Activated CD4-positive, alpha-beta T cell treated with anti-CD3 and anti-CD28 coated beads, Interleukin-2, amount 50 U/mL, for 16 hours (primary cell): ENCODE data around the gene CTNNA2.

Source experiments
- DNase-seq: peaks from one replicate; pipeline ENCODE4 v3.0.0-alpha.2; 2020

Gene CTNNA2

DNA sequence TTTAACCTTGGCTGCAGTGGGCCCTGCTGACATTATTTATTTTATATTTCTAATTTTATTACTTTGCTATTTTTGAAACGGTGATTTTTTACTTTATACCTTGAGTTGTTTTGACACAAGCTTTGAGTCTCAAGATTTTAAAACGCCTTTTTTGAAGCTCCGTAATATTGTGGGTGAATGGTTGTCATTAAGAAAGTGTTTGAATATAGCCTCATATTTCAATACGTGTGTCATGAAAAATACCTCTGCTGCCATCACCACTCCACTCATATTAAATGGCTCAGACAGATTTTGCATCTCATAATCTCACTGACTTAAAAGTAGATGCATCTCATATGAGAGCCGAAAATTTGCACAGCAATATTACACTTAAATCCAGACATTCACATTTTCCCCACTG, 106.6 kb downstream of the CTNNA2 start:
- no peak for DNase-seq

- no peak for DNase-seq
Measured at GRCh38 chr2:79619976-79620375, 107.1 kb downstream of the CTNNA2 start.

- no peak for DNase-seq
Measured at GRCh38 chr2:79620679-79621078, 107.8 kb downstream of the CTNNA2 start.

DNA sequence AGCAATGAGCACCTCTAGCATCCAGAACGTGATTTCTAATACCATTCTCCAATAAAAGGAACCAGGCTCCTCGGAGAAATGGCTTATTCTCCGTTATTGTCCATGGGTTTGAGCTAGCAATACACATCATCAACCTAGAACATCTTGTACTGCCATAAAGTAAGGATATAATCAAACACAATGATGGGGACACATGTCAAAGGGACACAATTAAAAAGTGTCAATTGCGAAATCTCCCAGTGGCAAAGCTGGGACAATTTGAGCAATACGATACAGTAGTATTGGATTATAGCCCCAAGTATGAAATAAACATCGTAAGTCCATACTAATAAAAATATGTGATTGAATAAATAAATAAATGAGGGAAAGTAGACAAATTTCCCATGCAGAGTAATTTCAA, 108.4 kb downstream of the CTNNA2 start:
- DNase-seq: no peak

DNA sequence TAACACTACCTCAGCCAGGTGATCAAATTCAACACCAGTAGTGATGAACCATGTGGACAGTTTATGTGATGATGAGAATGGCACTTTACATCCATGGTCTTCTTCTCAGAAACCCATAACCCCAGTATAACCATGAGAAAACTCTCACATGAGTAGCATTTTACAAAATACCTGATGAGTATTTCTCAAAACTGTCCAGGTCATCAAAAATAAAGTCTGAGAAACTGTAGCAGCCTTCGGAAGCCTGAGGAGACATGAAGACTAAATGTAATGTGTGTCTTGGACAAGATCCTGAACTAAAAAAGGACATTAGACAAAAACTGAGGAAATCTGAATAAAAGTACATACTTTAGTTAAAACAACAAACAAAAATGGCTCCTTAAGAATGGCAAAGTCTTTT, 108.9 kb downstream of the CTNNA2 start:
- DNase-seq: no peak

GRCh38 chr2:79622508-79622907, 109.7 kb downstream of the CTNNA2 start:
- DNase-seq: no peak

DNA sequence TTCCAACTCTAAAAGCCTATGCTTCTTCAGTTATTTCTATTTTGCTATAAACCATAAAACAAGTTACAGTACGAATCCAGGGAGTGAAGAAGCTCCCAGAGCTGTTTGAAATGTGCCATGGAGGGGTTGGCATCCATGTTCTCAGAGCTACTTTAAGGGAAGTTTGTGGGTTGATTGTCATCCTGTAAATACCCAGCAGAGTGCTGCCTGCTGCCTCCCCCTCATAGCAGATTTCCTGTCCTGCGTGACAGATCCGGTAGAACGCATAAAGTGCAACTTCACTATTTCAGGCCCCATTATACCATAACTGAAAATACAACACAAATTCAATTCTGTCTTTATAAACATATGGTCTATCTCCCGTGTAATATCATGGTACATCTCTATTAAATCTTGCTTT, 114.4 kb downstream of the CTNNA2 start:
- DNase-seq: no peak

DNA sequence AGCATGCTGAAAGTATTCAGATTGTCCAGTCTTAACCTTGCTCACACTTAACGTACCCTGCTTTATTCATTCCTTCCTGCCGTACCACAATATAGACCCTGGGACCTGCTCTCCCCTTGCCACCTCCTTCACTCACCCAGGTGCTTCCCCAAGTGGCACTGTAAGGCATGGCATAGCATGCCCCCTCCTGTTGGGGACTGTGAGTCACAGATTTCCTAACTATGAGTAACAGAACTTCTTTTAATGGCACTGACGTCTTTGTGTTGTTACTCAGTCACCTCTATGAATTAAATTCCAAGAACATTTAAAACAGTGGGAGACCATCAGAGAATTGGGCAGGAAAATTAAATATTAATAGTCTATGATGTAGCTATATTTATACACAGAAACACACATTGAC, 117.2 kb downstream of the CTNNA2 start:
- no peak for DNase-seq

DNA sequence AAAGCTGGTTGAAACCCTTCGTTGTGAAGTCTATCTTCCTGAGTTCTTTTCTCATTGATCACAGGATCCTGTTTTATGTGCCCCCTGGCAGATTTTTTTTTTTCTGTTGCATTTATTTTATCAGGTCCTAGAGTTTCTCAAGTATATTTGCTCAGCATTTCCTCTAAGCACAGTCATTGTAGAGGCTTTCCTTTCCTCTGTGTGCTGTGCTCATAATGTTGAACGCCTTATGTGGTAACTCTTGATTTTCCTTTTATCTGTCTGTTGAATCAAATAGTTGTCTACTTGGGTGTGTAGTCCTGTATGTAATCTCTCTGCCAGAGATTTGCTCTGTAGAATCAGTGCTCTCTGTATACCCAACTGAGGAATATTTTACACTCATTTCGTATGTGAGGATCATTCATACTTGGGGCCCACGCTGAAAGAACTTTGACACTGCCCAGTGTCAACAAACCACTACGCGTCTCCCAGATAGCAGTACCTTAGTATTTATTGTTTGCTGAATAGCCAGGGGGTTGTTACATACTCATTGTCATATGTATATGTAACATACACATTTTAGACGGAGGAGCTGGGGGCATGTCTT, 118.2 kb downstream of the CTNNA2 start:
- DNase-seq: no peak

- DNase-seq: no peak
Measured at GRCh38 chr2:79638410-79638809, 125.6 kb downstream of the CTNNA2 start.

DNA sequence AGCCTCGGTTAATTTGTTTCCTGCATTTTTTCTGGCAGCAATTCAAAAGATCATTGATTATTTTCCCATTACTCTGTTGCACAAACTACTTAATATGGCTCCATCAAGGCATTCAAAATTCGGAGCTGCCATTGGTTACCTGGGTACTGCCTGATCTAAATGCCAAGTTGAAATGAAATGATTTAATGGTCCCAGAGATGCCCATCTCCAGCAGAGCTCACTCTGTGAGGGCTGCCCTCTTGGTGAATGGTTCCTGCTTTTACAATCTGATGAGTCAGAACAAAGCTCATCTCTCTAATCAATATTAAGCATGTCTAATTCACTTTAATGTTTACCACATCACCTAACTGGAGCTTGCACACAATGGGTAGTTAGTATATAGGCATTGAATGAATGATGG, 126.1 kb downstream of the CTNNA2 start:
- no peak for DNase-seq

GRCh38 chr2:79640001-79640400, 127.2 kb downstream of the CTNNA2 start:
- DNase-seq: no peak

DNA sequence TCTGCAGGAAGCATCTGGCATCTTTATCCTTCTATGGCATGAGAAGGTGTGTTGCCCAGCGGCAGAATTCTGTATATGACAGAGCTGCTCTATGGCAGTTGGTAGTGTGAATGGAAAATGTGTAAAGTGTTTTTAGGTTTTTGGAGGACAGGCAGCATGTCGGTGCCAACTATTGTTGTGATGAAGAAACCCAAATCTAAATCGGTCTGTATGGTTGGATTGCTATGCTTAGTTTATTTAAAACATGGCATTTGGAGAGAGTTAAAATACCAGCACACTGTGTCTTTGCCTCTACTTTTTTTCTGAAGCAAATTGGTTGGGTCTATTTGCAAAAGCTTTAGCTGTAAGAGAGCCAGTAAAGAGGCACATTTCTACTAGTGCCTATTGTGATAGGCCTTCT, 136.7 kb downstream of the CTNNA2 start:
- DNase-seq: no peak

DNA sequence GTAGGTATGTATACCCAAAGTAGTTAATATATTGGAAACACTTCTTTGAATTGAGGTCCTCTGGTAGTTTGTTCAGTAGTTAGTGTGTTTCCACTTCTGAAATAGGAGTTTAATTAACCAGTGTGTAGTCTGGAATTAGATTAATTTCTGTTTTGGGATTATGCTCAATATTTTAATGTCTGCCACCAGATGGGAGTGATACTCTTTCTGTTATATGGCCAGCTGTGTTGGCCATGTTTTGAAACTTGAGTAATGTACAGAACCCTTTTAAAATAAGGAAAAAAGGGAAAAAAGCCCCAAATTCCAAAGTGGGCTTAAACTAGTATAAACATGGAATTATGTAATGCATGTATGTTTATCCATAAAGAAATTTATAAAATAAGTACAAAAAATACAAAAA, 147.7 kb downstream of the CTNNA2 start:
- DNase-seq: no peak

GRCh38 chr2:79665091-79665490, 152.2 kb downstream of the CTNNA2 start:
- no peak for DNase-seq

DNA sequence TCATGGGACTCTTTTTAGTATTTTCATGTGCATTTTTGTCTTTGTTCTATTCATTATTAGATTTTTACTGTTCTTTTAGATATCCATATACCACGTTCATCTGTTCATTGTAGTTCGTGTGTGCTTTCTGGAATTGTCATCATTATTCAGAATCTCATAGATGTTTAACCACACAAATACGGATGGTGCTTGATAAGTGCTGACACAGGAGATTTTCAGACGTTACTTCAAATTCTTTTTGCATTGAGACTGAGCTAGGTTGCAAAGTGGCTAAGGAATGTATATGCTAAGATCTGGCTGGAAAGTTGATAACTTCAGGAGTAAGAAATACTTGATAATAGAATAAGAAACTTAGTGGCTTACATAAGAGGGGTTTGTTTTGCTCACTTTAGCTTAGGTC, 153.6 kb downstream of the CTNNA2 start:
- no peak for DNase-seq

- DNase-seq: no peak
Measured at GRCh38 chr2:79669714-79670113, 156.9 kb downstream of the CTNNA2 start.

GRCh38 chr2:79670198-79670597, 157.3 kb downstream of the CTNNA2 start:
- DNase-seq: no peak

DNA sequence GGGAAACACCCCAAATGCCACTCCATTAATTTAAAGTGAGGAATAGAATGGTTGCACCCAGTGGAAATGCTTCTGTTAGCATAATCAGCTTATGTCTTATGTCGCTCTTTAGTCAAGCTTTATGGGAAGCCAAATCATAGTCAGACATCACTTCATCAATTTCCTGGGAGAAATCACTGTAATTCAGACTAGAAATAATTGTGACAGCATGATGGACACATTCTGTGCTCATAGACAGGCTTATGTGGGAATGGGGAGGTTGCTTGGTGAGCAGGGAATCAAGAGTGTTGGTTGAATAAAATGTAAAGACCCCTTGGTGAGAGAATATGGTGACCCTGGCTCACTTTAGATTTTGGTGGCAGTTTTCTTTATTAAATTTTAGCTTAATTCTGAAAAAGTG, 174.0 kb downstream of the CTNNA2 start:
- DNase-seq: no peak

DNA sequence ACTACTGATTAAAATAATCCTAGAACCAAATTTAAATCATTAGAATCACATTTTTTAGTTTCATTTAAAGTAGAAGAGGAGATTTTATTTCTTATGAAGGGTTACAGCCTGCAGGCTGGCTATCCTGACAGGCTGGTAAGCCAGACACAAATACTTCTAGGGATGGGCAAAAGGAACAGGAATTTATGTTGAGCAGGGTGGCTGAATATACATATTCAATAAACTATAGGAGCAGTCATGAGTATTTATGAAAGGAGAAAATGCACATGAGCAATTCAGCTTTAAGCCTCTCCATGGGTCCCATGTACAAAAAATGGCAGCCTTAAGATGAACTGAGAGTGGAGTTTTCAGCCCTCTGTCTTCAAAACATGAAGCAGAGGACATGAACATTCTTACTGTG, 182.4 kb downstream of the CTNNA2 start:
- no peak for DNase-seq

DNA sequence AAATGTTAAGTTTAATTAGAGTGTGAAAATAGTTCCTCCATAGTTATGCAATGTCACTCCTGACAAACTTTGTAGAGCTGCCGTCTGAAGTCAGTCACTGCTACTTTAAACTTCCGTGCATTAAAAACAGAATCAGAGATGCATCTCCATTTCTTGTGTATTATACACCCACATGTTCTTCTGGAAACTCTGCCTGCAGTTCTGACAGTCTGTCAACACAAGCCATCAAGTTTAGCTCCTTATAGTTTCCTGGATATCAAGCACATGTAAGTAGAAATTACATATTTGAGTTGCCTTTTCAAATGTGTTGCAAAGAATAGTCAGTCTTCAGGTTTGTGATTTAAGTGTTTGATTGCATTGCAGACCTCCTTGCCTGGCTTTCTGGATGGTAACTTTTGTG, 184.3 kb downstream of the CTNNA2 start:
- DNase-seq: no peak

GRCh38 chr2:79700651-79701050, 187.8 kb downstream of the CTNNA2 start:
- no peak for DNase-seq

DNA sequence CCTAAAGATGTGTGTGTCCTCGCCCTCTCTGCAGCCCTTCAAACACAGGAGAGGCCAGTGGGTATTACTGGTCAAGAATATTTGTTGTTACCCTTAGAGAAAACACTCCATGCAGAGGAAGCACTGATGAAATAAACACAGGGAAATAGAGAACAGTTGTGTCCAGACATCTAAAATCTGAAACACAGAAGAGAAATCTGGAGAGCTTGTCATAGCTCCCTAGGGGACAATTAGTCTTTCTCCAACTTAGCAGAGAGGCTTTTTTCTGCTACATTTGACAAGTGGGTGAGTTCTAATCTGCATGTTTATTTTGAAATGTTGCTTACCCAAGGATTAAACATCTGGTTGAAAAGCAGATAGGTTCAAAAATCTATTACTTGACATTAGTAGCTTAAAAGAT, 190.1 kb downstream of the CTNNA2 start:
- no peak for DNase-seq

DNA sequence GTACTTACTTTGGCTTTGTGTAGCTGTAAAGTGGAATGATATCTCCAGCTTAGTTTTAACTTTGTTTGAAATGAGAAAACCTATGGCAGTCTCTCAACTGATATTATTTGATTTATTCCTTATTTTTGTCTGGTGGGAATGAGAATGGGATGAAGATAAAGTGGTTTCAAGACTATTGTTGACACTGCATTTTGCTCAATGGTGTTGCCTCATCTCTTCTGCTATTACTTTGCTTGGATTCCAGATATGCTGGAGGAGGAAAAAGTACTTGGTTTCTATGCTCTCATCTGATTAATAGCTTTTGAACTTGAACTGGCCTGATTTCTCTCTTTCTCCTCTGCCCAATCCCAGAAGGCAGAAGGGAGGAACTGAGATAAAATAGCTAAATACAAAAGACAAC, 198.2 kb downstream of the CTNNA2 start:
- DNase-seq: no peak

DNA sequence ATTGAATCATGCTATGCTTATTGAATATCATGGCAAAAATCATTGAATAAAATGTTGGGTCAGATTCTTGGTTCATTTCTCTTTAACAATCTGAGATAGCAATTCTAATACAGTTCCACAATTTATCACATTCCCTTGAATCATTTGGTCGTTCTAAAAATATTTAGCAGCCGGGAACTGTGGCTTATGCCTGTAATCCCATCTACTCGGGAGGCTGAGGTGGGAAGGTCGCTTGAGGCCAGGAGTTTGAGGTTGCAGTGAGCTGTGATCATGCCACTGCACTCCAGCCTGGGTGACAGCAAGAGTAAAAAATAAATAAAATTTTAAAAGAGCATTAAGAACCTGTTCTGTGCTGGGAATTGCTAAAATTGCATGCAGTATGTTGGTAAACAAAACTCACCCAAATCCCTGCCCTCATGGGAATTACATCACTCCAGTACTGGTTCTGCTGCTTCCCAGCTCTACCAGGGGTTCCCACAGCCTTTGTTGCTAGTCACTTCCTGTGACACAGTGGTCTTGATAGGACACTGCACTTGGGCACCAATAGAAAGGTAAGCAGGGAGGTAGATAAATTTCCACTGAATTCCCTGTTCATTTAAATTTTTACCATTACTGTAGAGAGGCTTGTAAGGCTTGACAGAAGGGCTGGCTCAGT, 200.4 kb downstream of the CTNNA2 start:
- DNase-seq: no peak
